HG03159 (cell line): ENCODE measurements around the gene ZFPM1.

Experiments used
- ATAC-seq: cut with Tn5 transposase; IDR thresholded peaks from one replicate; pipeline ENCODE4 v1.9.1; 2021; ENCODE audit warnings: mild to moderate bottlenecking, moderate library complexity; ENCODE audit not compliant: unreplicated experiment

ZFPM1 gene

GRCh38 chr16:88524973-88525662 is 72.0 kb downstream of the ZFPM1 start:
- no peak for ATAC-seq

- no peak for ATAC-seq
Observed at GRCh38 chr16:88525663-88525990, 72.5 kb downstream of the ZFPM1 start.

GRCh38 chr16:88526008-88526905 is 73.2 kb downstream of the ZFPM1 start:
- ATAC-seq: no peak

DNA sequence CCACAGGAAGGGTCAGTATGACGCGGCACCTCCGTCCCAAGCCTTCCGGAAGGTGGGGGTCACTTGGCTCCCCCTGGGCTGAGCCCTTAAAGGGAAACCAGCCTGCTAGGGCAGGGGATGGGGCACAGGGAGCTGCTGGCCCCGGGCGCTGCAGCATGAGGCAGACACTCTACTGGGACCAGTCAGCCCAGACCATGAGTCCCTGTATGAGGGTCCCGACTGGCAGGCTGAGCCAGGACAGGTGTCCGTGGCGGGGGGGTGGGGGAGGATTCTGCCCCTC is 73.8 kb downstream of the ZFPM1 start:
- ATAC-seq: no peak

DNA sequence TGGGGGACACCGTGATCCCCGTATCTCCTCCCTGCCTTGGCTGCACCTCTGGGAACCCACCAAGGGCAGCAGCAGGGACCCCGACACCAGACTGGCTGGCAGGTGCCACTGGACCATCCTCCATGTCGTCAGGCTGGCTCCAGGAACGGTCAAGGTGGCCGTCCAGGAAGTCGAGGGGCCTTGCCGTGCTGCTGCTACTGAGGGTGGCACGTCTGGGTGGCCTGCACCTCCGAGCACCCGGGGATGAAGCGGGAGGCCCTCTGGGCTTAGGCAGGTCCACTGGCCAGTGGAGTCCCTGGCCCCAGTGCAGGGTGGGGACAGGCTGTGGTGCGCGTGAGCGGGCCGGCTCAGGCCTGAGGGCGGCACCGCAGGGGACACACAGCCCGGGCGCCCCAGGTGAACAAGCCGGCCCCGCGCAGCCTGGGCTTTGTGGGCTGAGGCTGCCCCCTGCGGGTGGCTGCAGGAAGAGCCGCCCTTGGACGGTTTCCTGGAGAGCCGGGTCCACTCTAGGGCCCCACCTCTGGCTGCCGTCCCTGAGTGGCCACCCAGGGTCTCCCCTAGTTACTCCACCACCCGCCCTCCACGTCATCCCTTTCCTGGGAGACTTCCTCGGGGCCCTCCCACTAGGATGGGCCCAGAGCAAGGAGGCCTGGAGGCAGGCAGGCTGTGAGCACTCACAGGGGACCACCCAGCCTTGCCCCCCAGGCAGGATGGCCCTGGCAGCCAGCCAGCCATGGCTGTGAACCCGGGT is 74.3 kb downstream of the ZFPM1 start:
- ATAC-seq: no peak

DNA sequence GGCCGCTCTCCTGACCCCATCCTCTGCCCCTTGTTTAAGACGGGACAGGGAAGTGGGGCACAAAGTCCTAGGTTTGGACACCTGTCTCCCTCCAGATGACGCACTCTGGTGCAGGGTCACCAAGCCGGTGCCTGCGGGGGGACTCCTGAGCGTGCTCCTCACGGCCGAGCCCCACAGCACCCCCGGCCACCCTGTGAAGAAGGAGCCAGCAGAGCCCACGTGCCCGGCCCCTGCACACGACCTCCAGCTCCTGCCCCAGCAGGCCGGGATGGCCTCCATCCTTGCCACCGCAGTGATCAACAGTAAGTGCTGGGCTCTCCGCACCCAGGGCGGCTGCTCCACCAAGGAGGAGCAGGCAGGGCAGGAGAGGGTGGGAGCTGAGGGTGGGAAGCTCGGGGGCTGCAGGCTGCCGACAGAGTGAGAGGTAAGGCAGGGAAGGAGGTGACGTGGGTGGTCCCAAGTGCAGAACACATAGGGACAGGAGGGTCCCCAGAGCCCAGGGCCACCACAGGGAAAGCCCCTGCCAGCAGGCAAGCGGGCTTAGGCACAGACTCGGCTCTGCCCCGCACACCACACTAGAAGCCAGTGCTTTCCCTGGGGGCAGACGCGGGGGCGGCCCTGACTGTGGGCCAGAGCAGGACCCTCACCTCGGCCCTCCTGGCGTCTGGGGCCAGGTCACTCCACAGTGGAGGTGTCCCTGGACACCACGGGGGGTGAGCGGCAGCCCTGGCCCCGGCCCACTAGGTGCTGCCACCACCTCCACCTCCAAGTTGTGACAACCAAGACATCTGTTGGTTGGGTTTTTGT is 75.1 kb downstream of the ZFPM1 start:
- no peak for ATAC-seq

DNA sequence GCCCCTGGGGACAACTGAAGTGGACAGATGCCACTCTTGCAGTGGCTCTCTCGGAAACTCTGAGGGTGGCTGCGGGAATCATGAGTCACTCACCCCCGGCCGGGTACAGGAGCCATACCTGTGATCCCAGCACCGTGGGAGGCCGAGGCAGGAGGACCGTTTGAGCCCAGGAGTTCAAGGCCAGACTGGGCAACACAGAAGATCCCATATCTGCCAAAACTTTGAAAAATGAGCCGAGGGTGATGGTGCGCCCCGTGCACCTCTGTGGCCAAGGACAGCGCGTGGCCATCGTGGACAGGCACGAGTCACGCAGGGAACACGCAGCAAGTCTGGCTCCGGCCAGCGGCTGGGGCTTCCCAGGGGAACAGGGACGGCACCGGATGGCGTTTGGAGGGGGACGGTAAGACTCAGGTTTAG is 75.8 kb downstream of the ZFPM1 start:
- no peak for ATAC-seq

GRCh38 chr16:88529596-88529995 is 76.5 kb downstream of the ZFPM1 start:
- ATAC-seq: no peak

DNA sequence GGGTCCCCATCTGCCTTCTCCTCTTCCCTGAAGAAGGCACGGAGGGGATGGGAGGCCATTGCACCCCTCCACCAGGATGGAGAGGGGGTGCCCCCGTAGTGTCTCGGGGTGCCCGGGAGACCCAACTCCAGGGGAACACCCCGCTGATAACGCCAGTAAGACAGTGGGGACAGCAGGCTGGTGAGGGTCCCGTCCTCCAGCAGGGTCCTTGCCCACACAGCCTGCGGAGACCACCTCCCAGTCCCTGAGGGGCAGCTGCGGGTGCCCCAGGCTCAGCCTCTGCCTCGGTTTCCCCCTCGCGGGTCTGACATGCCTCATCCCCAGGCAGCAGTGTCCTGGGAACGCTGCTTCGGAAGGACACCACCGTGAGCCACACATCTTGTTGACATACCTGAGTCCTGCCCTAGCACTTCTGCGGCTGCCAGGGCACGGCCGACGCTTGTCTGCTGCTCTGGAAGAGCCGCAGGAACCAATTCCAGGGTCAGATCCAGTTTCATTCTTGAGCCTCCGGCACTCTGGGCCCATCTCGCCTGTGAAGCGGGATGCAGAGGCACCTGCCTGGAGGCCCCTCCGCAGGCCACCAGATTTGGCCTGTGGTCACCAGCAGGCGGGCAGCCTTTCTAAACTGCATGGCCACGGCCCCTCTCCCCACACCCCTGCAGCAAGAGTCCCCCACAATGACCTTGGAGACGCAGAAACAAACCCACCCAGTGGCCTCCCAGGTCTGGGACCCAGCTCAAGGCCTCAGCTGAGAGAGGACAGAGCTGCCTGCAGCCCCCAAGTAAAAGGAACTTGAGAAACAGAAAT is 77.2 kb downstream of the ZFPM1 start:
- ATAC-seq: no peak

GRCh38 chr16:88530858-88531203 is 77.8 kb downstream of the ZFPM1 start:
- ATAC-seq: no peak

GRCh38 chr16:88531346-88531745 is 78.3 kb downstream of the ZFPM1 start:
- ATAC-seq: no peak

DNA sequence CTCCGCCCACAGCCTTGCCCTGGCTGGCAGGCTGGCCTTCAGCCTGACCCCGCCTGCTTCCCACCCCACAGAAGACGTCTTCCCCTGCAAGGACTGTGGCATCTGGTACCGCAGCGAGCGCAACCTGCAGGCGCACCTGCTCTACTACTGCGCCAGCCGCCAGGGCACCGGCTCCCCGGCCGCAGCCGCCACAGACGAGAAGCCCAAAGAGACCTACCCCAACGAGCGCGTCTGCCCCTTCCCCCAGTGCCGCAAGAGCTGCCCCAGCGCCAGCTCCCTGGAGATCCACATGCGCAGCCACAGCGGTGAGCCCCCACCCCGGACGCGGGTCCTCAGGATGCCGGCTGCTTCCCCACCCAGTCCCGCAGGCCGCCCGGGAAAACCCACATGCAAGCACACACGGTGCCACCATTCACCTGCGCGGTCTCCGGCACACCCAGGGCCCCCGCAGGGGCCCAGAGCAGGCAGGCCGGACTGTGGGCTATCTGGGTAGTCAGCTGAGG is 78.9 kb downstream of the ZFPM1 start:
- no peak for ATAC-seq

- no peak for ATAC-seq
Observed at GRCh38 chr16:88532434-88533241, 79.6 kb downstream of the ZFPM1 start.

DNA sequence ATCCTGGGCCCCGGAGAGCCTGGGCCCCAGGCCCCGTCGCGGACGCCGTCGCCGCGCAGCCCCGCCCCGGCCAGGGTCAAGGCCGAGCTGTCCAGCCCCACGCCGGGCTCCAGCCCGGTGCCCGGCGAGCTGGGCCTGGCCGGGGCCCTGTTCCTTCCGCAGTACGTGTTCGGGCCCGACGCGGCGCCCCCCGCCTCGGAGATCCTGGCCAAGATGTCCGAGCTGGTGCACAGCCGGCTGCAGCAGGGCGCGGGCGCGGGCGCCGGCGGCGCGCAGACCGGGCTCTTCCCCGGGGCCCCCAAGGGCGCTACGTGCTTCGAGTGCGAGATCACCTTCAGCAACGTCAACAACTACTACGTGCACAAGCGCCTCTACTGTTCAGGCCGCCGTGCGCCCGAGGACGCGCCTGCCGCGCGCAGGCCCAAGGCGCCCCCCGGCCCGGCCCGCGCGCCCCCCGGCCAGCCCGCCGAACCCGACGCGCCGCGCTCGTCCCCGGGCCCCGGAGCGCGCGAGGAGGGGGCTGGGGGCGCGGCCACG is 80.4 kb downstream of the ZFPM1 start:
- ATAC-seq: no peak

- no peak for ATAC-seq
Observed at GRCh38 chr16:88533932-88534637, 81.0 kb downstream of the ZFPM1 start.

GRCh38 chr16:88534638-88535190 is 81.6 kb downstream of the ZFPM1 start:
- ATAC-seq: no peak

- no peak for ATAC-seq
Observed at GRCh38 chr16:88535191-88535856, 82.2 kb downstream of the ZFPM1 start.

DNA sequence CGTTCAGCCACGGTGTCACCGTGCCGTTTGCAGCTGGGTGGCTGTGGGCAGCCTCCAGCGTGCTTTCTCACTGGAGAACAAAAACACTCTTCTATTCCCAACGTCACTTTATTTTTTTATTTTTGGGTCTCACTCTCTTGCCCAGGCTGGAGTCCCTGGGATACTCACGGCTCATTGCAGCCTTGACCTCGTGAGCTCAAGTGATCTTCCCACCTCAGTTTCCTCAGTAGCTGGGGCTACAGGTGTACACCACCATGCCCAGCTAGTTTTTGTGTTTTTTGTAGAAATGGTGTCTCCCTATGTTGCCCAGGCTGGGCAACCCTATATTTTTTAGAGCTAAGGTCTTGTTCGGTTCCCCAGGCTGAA is 82.8 kb downstream of the ZFPM1 start:
- no peak for ATAC-seq
